ENCODE measurements around the gene GAS2L1.

The GAS2L1 gene

DNA sequence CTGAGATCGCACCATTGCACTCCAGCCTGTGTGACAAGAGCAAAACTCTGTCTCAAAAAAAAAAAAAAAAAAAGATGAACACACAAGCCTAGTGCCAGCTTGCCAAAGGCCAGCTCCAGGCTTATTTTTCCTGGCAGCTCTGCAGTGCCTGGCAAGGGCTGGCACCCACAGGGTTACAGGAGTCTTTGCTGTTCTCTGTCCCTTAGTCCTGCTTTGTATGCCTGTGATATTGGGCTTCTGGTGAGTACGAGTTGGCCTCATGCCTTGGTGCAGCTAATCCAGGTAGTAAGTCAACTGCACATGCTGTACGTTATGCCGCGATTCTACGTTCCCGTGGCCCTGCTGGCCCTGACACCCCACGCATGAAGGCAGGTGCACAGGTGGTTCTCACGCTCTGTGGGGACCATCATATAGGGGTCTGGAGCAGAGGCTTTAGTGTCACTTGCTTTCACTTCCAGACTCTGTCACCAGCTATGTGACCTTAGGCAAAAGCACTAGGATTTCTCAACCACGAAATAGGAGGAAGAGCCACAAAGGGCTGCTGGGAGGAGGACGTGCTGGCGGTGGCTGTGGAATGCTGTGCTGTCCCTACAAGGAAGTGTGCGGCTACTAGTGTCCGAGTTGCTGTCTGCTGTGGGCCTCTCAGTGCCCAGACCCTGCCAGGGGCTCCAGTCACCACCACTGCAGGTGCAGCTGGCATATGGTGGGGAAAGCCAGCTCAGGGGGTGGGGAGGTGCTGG is 30.5 kb downstream of the GAS2L1 start:
- no peaks in the 10 kb centered on the region for H3K4me1 ChIP-seq
- no peaks in the 10 kb centered on the region for H3K9me3 ChIP-seq
- no peak overlapping the region for H3K4me3 ChIP-seq (ENCODE audit: low read depth, low read length)
- H3K27me3 ChIP-seq = no peaks in the 10 kb centered on the region
- peaks cover 70% of the 10 kb centered on the region for H3K36me3 ChIP-seq
- TF ChIP-seq, protein P1, sequence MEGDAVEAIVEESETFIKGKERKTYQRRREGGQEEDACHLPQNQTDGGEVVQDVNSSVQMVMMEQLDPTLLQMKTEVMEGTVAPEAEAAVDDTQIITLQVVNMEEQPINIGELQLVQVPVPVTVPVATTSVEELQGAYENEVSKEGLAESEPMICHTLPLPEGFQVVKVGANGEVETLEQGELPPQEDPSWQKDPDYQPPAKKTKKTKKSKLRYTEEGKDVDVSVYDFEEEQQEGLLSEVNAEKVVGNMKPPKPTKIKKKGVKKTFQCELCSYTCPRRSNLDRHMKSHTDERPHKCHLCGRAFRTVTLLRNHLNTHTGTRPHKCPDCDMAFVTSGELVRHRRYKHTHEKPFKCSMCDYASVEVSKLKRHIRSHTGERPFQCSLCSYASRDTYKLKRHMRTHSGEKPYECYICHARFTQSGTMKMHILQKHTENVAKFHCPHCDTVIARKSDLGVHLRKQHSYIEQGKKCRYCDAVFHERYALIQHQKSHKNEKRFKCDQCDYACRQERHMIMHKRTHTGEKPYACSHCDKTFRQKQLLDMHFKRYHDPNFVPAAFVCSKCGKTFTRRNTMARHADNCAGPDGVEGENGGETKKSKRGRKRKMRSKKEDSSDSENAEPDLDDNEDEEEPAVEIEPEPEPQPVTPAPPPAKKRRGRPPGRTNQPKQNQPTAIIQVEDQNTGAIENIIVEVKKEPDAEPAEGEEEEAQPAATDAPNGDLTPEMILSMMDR (IDR thresholded peaks at IDR 0.05; ENCODE audit: low read depth, low read length) = no peak
- no peak for DNase-seq

DNA sequence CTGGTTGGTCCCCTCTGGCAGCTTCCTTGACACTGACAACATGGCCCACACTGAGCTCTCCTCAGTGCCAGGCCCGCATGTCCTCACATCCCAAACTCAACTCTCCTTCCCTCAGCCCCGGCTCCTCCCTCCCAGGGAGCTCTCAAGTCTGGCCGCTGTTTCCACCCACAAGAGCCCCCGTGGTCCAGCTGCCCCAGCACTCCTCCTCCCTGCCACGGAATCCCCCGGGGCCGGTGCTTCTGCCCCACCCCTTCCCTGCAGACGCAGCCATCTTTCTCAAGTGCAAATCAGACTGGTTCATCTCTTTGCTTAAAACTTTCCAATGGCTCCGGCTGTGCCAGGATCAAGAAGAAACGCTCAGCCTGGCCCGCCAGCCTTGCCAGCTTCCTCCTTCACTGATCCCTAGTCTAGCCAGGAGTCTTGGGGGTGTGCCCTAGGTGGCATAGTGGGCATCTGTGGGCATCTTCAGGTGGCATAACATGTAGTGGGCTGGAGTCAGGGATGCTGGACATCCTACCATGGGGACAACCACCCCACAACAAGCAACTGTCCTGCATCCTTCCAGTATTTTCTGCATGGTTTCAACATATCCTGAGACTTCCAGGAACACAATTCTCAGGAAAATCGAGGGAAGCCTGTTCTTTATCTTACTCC is 31.3 kb downstream of the GAS2L1 start:
- Histone ChIP-seq H3K4me1 (peaks cover 6% of the 10 kb centered on the region), H3K9me3 (no peaks in the 10 kb centered on the region), H3K36me3 (peaks cover 76% of the 10 kb centered on the region), H3K4me3 (ENCODE audit: low read depth, low read length) (no peak overlapping the region), H3K27me3 (no peaks in the 10 kb centered on the region)
- TF ChIP-seq, protein P1 (IDR thresholded peaks at IDR 0.05; ENCODE audit: low read depth, low read length) = no peak
- no peak for DNase-seq

DNA sequence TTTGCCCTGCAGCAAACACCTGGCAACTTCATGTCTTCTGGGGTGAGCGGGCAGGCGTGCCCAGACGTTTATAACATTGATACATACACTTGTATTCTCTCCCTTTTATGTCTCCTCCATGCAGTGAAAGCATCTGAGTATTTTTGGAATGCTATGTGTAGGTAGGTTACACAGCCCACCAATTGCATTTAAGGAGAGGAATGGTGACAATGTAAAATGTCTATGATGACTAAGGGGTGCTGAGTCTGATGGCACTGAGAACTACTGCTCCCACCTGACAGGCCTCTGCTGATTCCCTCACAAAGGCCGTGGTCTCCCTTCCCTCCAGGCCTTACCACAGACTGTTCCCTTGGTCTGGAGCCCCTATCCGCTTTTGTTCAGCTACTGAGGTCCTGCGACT is 31.9 kb downstream of the GAS2L1 start:
- Histone ChIP-seq H3K9me3 (no peaks in the 10 kb centered on the region), H3K36me3 (peaks cover 70% of the 10 kb centered on the region)
- TF ChIP-seq, protein P1 (IDR thresholded peaks at IDR 0.05; ENCODE audit: low read depth, low read length) = no peak

DNA sequence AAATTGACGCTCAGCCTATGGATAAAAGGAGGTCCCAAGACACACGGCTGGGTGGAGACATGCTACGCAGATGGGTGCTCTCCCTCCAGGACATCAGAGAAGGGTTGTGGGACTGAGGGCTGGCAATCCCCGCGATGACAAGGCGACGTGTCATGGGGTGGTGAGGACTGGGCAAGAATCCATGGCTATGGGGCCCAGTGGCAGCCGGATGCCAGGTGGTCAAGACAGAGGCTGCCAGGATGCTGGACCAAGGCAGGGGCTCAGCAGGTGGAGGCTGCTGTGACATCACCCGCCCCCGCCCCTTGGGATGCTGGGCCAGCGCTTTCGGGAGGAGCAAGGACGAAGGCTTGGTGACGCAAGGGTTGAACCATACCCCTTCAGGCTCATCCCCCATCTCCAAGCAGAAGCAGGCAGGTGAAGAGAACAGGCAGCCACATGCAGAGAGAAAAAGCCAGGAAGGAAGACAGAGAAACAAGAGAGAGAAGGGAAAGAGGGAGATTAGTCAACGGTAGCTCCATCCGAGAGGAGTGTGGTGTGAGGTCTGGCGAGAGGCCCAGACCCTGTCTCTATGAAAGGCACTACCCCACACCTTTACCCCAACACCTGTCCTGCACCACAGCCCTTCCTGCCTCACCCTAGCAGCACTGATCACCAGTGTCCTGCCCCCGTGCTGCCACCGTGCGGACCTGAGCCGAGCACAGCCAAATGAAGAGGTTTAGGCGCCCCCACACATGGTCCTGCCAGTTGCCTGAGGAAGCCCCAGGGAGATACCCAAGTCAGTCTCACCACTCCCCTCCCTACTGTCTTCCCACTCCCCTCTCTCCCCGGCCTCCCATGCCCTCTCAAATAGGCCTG is 33.2 kb downstream of the GAS2L1 start:
- Histone ChIP-seq H3K4me1 (peaks cover 17% of the 10 kb centered on the region), H3K36me3 (peaks cover 67% of the 10 kb centered on the region), H3K9me3 (no peaks in the 10 kb centered on the region), H3K4me3 (ENCODE audit: low read depth, low read length) (no peak overlapping the region), H3K27me3 (no peaks in the 10 kb centered on the region)
- TF ChIP-seq, protein P1 (IDR thresholded peaks at IDR 0.05; ENCODE audit: low read depth, low read length) = no peak
- no peak for DNase-seq

More for the DNA sequence above, 31.9 kb downstream of the GAS2L1 start:
- DNase-seq = no peak
- Histone ChIP-seq H3K4me1 (peaks cover 13% of the 10 kb centered on the region), H3K4me3 (ENCODE audit: low read depth, low read length) (no peak overlapping the region), H3K27me3 (no peaks in the 10 kb centered on the region)

DNA sequence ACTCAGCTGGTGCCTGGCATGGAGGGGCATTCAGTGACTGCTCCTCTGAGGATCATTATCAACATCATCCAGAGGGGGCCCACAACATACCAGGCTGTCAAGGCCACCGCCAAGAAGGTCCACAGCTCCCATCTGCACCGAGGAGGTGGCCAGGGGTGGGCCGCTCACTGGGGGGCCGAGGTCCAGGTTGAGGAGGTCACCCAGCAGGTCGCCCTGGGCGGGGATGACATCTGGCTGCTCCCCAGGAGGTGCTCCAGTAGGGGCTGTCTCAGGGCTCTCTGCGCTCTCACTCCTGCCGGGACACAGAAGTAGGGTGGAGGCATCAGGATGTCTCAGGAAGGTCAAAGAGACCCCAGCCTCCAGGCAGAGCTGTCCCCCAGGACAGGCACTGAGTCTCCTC is 34.1 kb downstream of the GAS2L1 start:
- H3K27me3 ChIP-seq = no peaks in the 10 kb centered on the region
- peaks cover 67% of the 10 kb centered on the region for H3K36me3 ChIP-seq
- H3K4me3 ChIP-seq (ENCODE audit: low read depth, low read length) = no peak overlapping the region
- no peak for DNase-seq
- peaks cover 17% of the 10 kb centered on the region for H3K4me1 ChIP-seq
- H3K9me3 ChIP-seq = no peaks in the 10 kb centered on the region
- TF ChIP-seq, protein P1 (IDR thresholded peaks at IDR 0.05; ENCODE audit: low read depth, low read length) = no peak

All from BE2C (cell line).